Fibroblast of lung (primary cell): ENCODE data around the gene RASSF10. TPM values are rescaled to one million over a fixed set of nuclear protein-coding genes. Genes with fewer than 3 reads are reported as not detected.
A peak's percentile ranks its signal among the peaks of the same experiment; 100 is the strongest.

Experiments used
- DNase-seq, 2 donors: peaks; one replicate each; pipeline versions ENCODE4 v3.0.0 to v3.0.0-alpha.2; 2010; ENCODE audit warnings: low read depth in 2 of 2
- H2AFZ ChIP-seq: 2 replicates; pipeline ENCODE4 v1.5.1; 2012; ENCODE audit warnings: low read length, control low read depth, inconsistent platforms
- H3K27ac ChIP-seq: 2 replicates; pipeline ENCODE4 v1.5.1; 2011; ENCODE audit warnings: low read length, control low read depth; ENCODE audit not compliant: insufficient read depth
- H3K27me3 ChIP-seq: 2 replicates; pipeline ENCODE4 v1.5.1; 2011; ENCODE audit warnings: mild to moderate bottlenecking, low read length; ENCODE audit not compliant: control insufficient read depth, insufficient read depth
- H3K36me3 ChIP-seq: 2 replicates; pipeline ENCODE4 v1.5.1; 2011; ENCODE audit warnings: low read length; ENCODE audit not compliant: control insufficient read depth, insufficient read depth
- H3K4me1 ChIP-seq: 2 replicates; pipeline ENCODE4 v1.5.1; 2011; ENCODE audit warnings: low read length; ENCODE audit not compliant: control insufficient read depth, insufficient read depth; ENCODE audit errors: extremely low read depth
- H3K4me2 ChIP-seq: 2 replicates; pipeline ENCODE4 v1.5.1; 2011; ENCODE audit warnings: low read length, control low read depth; ENCODE audit not compliant: insufficient read depth; ENCODE audit errors: extremely low read depth
- H3K4me3 ChIP-seq, 4 experiments: fragments of 200-600 bp in 1 of 4; sonication (generic) in 1 of 4; replicated peaks in 1 of 4; 2 replicates each; pipeline ENCODE4 v1.5.1; 2011 to 2016; ENCODE audit warnings: low read length in 4 of 4, low read depth in 3 of 4, mild to moderate bottlenecking in 3 of 4, control low read depth in 2 of 4, inconsistent platforms in 1 of 4, mixed read lengths in 1 of 4; ENCODE audit not compliant: insufficient read depth in 1 of 4; ENCODE audit errors: control extremely low read depth in 1 of 4
- H3K79me2 ChIP-seq: 2 replicates; pipeline ENCODE4 v1.5.1; 2012; ENCODE audit warnings: mild to moderate bottlenecking, low read length, inconsistent platforms; ENCODE audit not compliant: control insufficient read depth, insufficient read depth
- H3K9ac ChIP-seq: 2 replicates; pipeline ENCODE4 v1.5.1; 2011; ENCODE audit warnings: mild to moderate bottlenecking, low read length, control low read depth; ENCODE audit not compliant: insufficient read depth
- H3K9me3 ChIP-seq: 2 replicates; pipeline ENCODE4 v1.5.1; 2012; ENCODE audit warnings: low read depth, low read length; ENCODE audit not compliant: control insufficient read depth, insufficient read depth
- H4K20me1 ChIP-seq: 2 replicates; pipeline ENCODE4 v1.5.1; 2011; ENCODE audit warnings: low read length; ENCODE audit not compliant: control insufficient read depth, insufficient read depth; ENCODE audit errors: extremely low read depth
- CTCF ChIP-seq, 2 donors: IDR thresholded peaks in 1 of 2; conservative IDR thresholded peaks in 1 of 2; 1 replicate in 1 of 2; 2 replicates in 1 of 2; pipeline ENCODE4 v1.5.1; 2011 to 2012; ENCODE audit warnings: low read length in 2 of 2, control low read depth in 1 of 2, inconsistent platforms in 1 of 2, low read depth in 1 of 2, mild to moderate bottlenecking in 1 of 2
- EZH2 ChIP-seq: IDR thresholded peaks from 2 replicates; pipeline ENCODE4 v1.5.1; 2012; ENCODE audit warnings: low read length, control low read depth, mild to moderate bottlenecking; ENCODE audit errors: missing control alignments
- polyA plus RNA-seq, 2 donors: library from polyadenylated mRNA; depleted of rRNA in 1 of 2; stranded (reverse) in 1 of 2; unstranded in 1 of 2; fragments of >200 nt; gene quantifications; 2 replicates each; pipeline ENCODE4 v1.2.1, GENCODE V29; 2011 to 2012; ENCODE audit warnings: missing spikeins in 1 of 2
- total RNA-seq: library from RNA; depleted of rRNA; stranded (reverse); fragments of >200 nt; gene quantifications from 2 replicates; pipeline ENCODE4 v1.2.1, GENCODE V29; 2014

Gene RASSF10
- total and polyA plus RNA-seq, 2 donors (not counting 1 experiment from before 2014, with no cell fraction given), result not detected

GRCh38 chr11:12963051-12963450 lies 46.1 kb upstream of the RASSF10 start:
- H3K9me3 ChIP-seq, result no peaks in the 10 kb centered on the region
- no peak for DNase-seq
- no peak overlapping the region for H3K27ac ChIP-seq
- peaks cover 13% of the 10 kb centered on the region for H3K27me3 ChIP-seq
- TF ChIP-seq CTCF (conservative IDR thresholded peaks at IDR 0.05 in 1 of 2, IDR thresholded peaks at IDR 0.05 in 1 of 2; ENCODE audit: low read depth in 1 of 2, low read length in 2 of 2), result no peak
- H3K4me3 ChIP-seq, result no peak overlapping the region
- H4K20me1 ChIP-seq, result no peaks in the 10 kb centered on the region
- H3K36me3 ChIP-seq, result no peaks in the 10 kb centered on the region
- no peak overlapping the region for H2AFZ ChIP-seq
- H3K79me2 ChIP-seq, result no peaks in the 10 kb centered on the region
- H3K4me2 ChIP-seq, result no peak overlapping the region
- no peaks in the 10 kb centered on the region for H3K4me1 ChIP-seq
- H3K9ac ChIP-seq, result no peak overlapping the region

GRCh38 chr11:12963792-12964536 lies 45.2 kb upstream of the RASSF10 start:
- no peak overlapping the region for H3K4me2 ChIP-seq
- no peaks in the 10 kb centered on the region for H3K79me2 ChIP-seq
- no peaks in the 10 kb centered on the region for H3K9me3 ChIP-seq
- H3K36me3 ChIP-seq, result no peaks in the 10 kb centered on the region
- H4K20me1 ChIP-seq, result no peaks in the 10 kb centered on the region
- H3K9ac ChIP-seq, result no peak overlapping the region
- H2AFZ ChIP-seq, result no peak overlapping the region
- peaks cover 13% of the 10 kb centered on the region for H3K27me3 ChIP-seq
- peak; percentile 37 to 61 for DNase-seq
- no peak overlapping the region for H3K4me3 ChIP-seq
- no peak for TF ChIP-seq EZH2
- TF ChIP-seq CTCF (conservative IDR thresholded peaks at IDR 0.05 in 1 of 2, IDR thresholded peaks at IDR 0.05 in 1 of 2; ENCODE audit: low read depth in 1 of 2, low read length in 2 of 2), result peak; percentile 70 to 94
- no peak overlapping the region for H3K27ac ChIP-seq
- H3K4me1 ChIP-seq, result no peaks in the 10 kb centered on the region

GRCh38 chr11:12964650-12965049 lies 44.5 kb upstream of the RASSF10 start:
- Histone ChIP-seq H3K4me1 (no peaks in the 10 kb centered on the region), H3K79me2 (no peaks in the 10 kb centered on the region), H3K4me2 (no peak overlapping the region), H3K9ac (no peak overlapping the region), H3K27me3 (peaks cover 13% of the 10 kb centered on the region), H2AFZ (no peak overlapping the region), H3K36me3 (no peaks in the 10 kb centered on the region), H3K27ac (no peak overlapping the region), H3K9me3 (no peaks in the 10 kb centered on the region), H3K4me3 (no peak overlapping the region), H4K20me1 (no peaks in the 10 kb centered on the region)
- TF ChIP-seq EZH2, result no peak
- no peak for TF ChIP-seq CTCF (conservative IDR thresholded peaks at IDR 0.05 in 1 of 2, IDR thresholded peaks at IDR 0.05 in 1 of 2; ENCODE audit: low read depth in 1 of 2, low read length in 2 of 2)
- DNase-seq, result no peak
